GM18907 (cell line): Measurements from ENCODE around the gene TMC3.

Experiments
- ATAC-seq: cut with Tn5 transposase; IDR thresholded peaks from one replicate; pipeline ENCODE4 v1.9.1; 2021; ENCODE audit warnings: mild to moderate bottlenecking, moderate library complexity; ENCODE audit not compliant: unreplicated experiment

TMC3 gene

GRCh38 chr15:81282911-81283310, 91.1 kb downstream of the TMC3 start:
- no peak for ATAC-seq

GRCh38 chr15:81282606-81282895, 91.5 kb downstream of the TMC3 start:
- no peak for ATAC-seq

DNA sequence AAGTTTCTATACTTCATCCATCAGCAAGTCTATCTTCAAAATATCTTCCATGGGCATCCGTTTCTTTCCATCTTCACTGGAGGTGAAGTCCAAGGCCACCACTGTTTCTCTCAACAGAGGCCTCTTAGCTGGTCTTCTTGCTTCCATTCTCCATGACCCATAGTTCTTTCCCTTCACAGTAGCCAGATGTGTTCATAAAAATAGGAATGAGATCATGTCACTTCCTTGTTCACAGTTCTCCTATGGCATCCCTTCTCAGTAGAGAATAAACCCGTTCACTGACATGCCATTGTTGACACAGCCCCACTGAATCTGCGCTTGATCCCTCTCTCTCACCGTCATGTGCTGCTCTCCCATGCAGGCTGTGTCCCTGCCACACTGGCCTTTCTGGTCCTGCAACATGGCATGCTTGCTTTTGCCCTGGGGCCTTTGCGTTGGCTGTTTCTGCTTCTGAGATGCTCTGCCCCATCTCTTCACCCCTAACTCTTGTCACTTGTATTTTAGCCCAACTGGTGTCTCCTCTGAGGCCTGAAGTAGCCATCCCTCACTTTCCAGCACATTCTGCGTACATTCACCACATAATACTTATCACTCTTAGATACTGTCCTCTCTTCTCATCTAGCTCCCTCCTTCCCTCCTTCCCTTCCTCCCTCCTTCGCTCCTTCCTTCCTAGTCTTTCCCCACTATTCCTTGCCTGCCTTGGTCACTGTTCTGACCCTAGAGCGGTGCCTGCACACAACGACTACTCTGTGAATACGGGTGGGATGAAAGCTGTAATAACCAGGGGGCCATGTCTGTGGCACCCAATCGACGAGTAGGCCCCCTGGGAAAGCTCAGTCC, 92.0 kb downstream of the TMC3 start:
- ATAC-seq, result no peak

DNA sequence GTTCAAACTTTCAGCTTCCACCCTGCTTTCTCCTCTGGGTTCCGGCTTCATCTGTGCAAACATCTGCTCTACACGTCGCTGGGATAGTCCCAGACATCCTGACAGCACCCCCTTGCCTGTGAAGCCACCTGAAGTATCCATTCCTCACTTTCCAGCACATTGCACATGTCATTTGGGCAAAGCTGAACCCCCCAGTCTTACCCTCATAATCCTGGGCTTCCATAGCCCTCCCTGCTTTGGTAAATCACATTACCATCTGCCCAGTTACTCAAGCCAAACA, 92.6 kb downstream of the TMC3 start:
- no peak for ATAC-seq
